HG03103 (cell line): ENCODE measurements around the gene LUC7L2.
"Not testable (repeated sequence)": the region's sequence is repeated elsewhere in the genome, so short reads cannot be mapped to it uniquely, and the experiment has no call there.

Experiments used
- ATAC-seq: cut with Tn5 transposase; IDR thresholded peaks from one replicate; pipeline ENCODE4 v1.9.1; 2021; ENCODE audit warnings: low read depth; ENCODE audit not compliant: unreplicated experiment

Gene LUC7L2

GRCh38 chr7:139436806-139437205 lies 77.1 kb downstream of the LUC7L2 start:
- no peak for ATAC-seq

GRCh38 chr7:139439375-139439774 lies 79.7 kb downstream of the LUC7L2 start:
- ATAC-seq: no peak

GRCh38 chr7:139441961-139442360 lies 82.3 kb downstream of the LUC7L2 start:
- ATAC-seq: no peak

- no peak for ATAC-seq
These were observed 86.6 kb downstream of the LUC7L2 start for GRCh38 chr7:139446051-139446890.

- no peak for ATAC-seq
These were observed 91.2 kb downstream of the LUC7L2 start for GRCh38 chr7:139450851-139451250.

GRCh38 chr7:139451638-139452037 lies 91.9 kb downstream of the LUC7L2 start:
- ATAC-seq: no peak

- no peak for ATAC-seq
These were observed 93.4 kb downstream of the LUC7L2 start for GRCh38 chr7:139452958-139453672.

- ATAC-seq: no peak
These were observed 94.1 kb downstream of the LUC7L2 start for GRCh38 chr7:139453673-139454321.

- no peak for ATAC-seq
These were observed 96.1 kb downstream of the LUC7L2 start for GRCh38 chr7:139455789-139456188.

- no peak for ATAC-seq
These were observed 96.8 kb downstream of the LUC7L2 start for GRCh38 chr7:139456511-139456910.

GRCh38 chr7:139457153-139457946 lies 97.7 kb downstream of the LUC7L2 start:
- no peak for ATAC-seq

- not testable (repeated sequence) for ATAC-seq
These were observed 103.7 kb downstream of the LUC7L2 start for GRCh38 chr7:139463421-139463820.

- ATAC-seq: not testable (repeated sequence)
These were observed 104.8 kb downstream of the LUC7L2 start for GRCh38 chr7:139464511-139464910.

GRCh38 chr7:139465072-139465471 lies 105.4 kb downstream of the LUC7L2 start:
- not testable (repeated sequence) for ATAC-seq

GRCh38 chr7:139467729-139468128 lies 108.0 kb downstream of the LUC7L2 start:
- ATAC-seq: not testable (repeated sequence)

- not testable (repeated sequence) for ATAC-seq
These were observed 108.6 kb downstream of the LUC7L2 start for GRCh38 chr7:139468281-139468680.

GRCh38 chr7:139471740-139472353 lies 112.2 kb downstream of the LUC7L2 start:
- ATAC-seq: no peak
